ENCODE results near the gene CERKL. TPM values are rescaled to one million over a fixed set of nuclear protein-coding genes. Genes with fewer than 3 reads are reported as not detected.

The CERKL gene
- total RNA-seq, 1 donor from 2014 or later: 5.0 TPM

- no peak for DNase-seq (ENCODE audit: low spot score)
Observed at GRCh38 chr2:181575024-181575649, 81.8 kb downstream of the CERKL start.

- no peak for DNase-seq (ENCODE audit: low spot score)
Observed at GRCh38 chr2:181574321-181574720, 82.6 kb downstream of the CERKL start.

- DNase-seq (ENCODE audit: low spot score): no peak
Observed at GRCh38 chr2:181573140-181573736, 83.7 kb downstream of the CERKL start.

- no peak for DNase-seq (ENCODE audit: low spot score)
Observed at GRCh38 chr2:181570833-181571661, 85.9 kb downstream of the CERKL start.

GRCh38 chr2:181570059-181570458, 86.8 kb downstream of the CERKL start:
- no peak for DNase-seq (ENCODE audit: low spot score)

- DNase-seq (ENCODE audit: low spot score): no peak
Observed at GRCh38 chr2:181566334-181567032, 90.4 kb downstream of the CERKL start.

GRCh38 chr2:181563101-181563692, 93.7 kb downstream of the CERKL start:
- no peak for DNase-seq (ENCODE audit: low spot score)

GRCh38 chr2:181558371-181558770, 98.5 kb downstream of the CERKL start:
- DNase-seq (ENCODE audit: low spot score): no peak

- DNase-seq (ENCODE audit: low spot score): no peak
Observed at GRCh38 chr2:181554061-181554830, 102.7 kb downstream of the CERKL start.

GRCh38 chr2:181553244-181553643, 103.7 kb downstream of the CERKL start:
- no peak for DNase-seq (ENCODE audit: low spot score)

- no peak for DNase-seq (ENCODE audit: low spot score)
Observed at GRCh38 chr2:181552808-181553207, 104.1 kb downstream of the CERKL start.

- peak; percentile 14 for DNase-seq (ENCODE audit: low spot score)
Observed at GRCh38 chr2:181546086-181546485, 110.8 kb downstream of the CERKL start.

GRCh38 chr2:181542170-181542569, 114.7 kb downstream of the CERKL start:
- DNase-seq (ENCODE audit: low spot score): no peak

GRCh38 chr2:181540421-181540820, 116.5 kb downstream of the CERKL start:
- no peak for DNase-seq (ENCODE audit: low spot score)

GRCh38 chr2:181536730-181537129, 120.2 kb downstream of the CERKL start:
- DNase-seq (ENCODE audit: low spot score): no peak

GRCh38 chr2:181528441-181528840, 128.5 kb downstream of the CERKL start:
- DNase-seq (ENCODE audit: low spot score): no peak

- no peak for DNase-seq (ENCODE audit: low spot score)
Observed at GRCh38 chr2:181527058-181527457, 129.8 kb downstream of the CERKL start.

GRCh38 chr2:181526014-181526413, 130.9 kb downstream of the CERKL start:
- no peak for DNase-seq (ENCODE audit: low spot score)

GRCh38 chr2:181523756-181524155, 133.1 kb downstream of the CERKL start:
- DNase-seq (ENCODE audit: low spot score): no peak

GRCh38 chr2:181520253-181520652, 136.7 kb downstream of the CERKL start:
- DNase-seq (ENCODE audit: low spot score): no peak

GRCh38 chr2:181517685-181518301, 139.1 kb downstream of the CERKL start:
- no peak for DNase-seq (ENCODE audit: low spot score)
